Measurements from ENCODE around the gene PTPRN2.

Gene PTPRN2

GRCh38 chr7:157522189-157522588 lies 1065.4 kb downstream of the PTPRN2 start:
- no peak for DNase-seq

- DNase-seq: no peak
Measured at GRCh38 chr7:157521752-157522151, 1065.9 kb downstream of the PTPRN2 start.

- no peak for DNase-seq
Measured at GRCh38 chr7:157521061-157521731, 1066.4 kb downstream of the PTPRN2 start.

GRCh38 chr7:157520249-157520648 lies 1067.4 kb downstream of the PTPRN2 start:
- DNase-seq: no peak

GRCh38 chr7:157519798-157520244 lies 1067.8 kb downstream of the PTPRN2 start:
- no peak for DNase-seq

GRCh38 chr7:157519246-157519645 lies 1068.4 kb downstream of the PTPRN2 start:
- DNase-seq: no peak

GRCh38 chr7:157518514-157519175 lies 1069.0 kb downstream of the PTPRN2 start:
- no peak for DNase-seq

GRCh38 chr7:157517782-157518513 lies 1069.7 kb downstream of the PTPRN2 start:
- DNase-seq: no peak

- DNase-seq: no peak
Measured at GRCh38 chr7:157516911-157517781, 1070.5 kb downstream of the PTPRN2 start.

- DNase-seq: no peak
Measured at GRCh38 chr7:157516311-157516710, 1071.3 kb downstream of the PTPRN2 start.

GRCh38 chr7:157515342-157516041 lies 1072.1 kb downstream of the PTPRN2 start:
- DNase-seq: no peak

GRCh38 chr7:157514746-157515145 lies 1072.9 kb downstream of the PTPRN2 start:
- DNase-seq: no peak

- no peak for DNase-seq
Measured at GRCh38 chr7:157514306-157514705, 1073.3 kb downstream of the PTPRN2 start.

GRCh38 chr7:157513682-157514081 lies 1073.9 kb downstream of the PTPRN2 start:
- DNase-seq: no peak

- no peak for DNase-seq
Measured at GRCh38 chr7:157513162-157513621, 1074.4 kb downstream of the PTPRN2 start.

- DNase-seq: no peak
Measured at GRCh38 chr7:157509226-157509625, 1078.4 kb downstream of the PTPRN2 start.

GRCh38 chr7:157508477-157508881 lies 1079.1 kb downstream of the PTPRN2 start:
- no peak for DNase-seq

- peak; percentile 77 for DNase-seq
Measured at GRCh38 chr7:157507987-157508386, 1079.6 kb downstream of the PTPRN2 start.

GRCh38 chr7:157506268-157506667 lies 1081.4 kb downstream of the PTPRN2 start:
- no peak for DNase-seq

- no peak for DNase-seq
Measured at GRCh38 chr7:157505646-157506045, 1082.0 kb downstream of the PTPRN2 start.

- no peak for DNase-seq
Measured at GRCh38 chr7:157503229-157503628, 1084.4 kb downstream of the PTPRN2 start.

- DNase-seq: no peak
Measured at GRCh38 chr7:157502701-157503111, 1084.9 kb downstream of the PTPRN2 start.

All from NCI-H1417 treated with DMSO at 0.1 percent for 48 hours (cell line).